ENCODE data around the gene PRSS21.

GRCh38 chr16:2866431-2866830 lies 49.4 kb downstream of the PRSS21 start:
- TF ChIP-seq CTCF (IDR thresholded peaks at IDR 0.05; ENCODE audit: low read depth, low read length) (no peak), EZH2phosphoT487 (IDR thresholded peaks at IDR 0.05; ENCODE audit: low read depth) (no peak)
